DMS79 treated with DMSO at 0.1 percent for 48 hours (cell line): ENCODE measurements around the gene FILIP1.

ENCODE experiments used
- DNase-seq: peaks from one replicate; lab custom pipeline; 2025; lab: John Stamatoyannopoulos, UW

FILIP1 gene

DNA sequence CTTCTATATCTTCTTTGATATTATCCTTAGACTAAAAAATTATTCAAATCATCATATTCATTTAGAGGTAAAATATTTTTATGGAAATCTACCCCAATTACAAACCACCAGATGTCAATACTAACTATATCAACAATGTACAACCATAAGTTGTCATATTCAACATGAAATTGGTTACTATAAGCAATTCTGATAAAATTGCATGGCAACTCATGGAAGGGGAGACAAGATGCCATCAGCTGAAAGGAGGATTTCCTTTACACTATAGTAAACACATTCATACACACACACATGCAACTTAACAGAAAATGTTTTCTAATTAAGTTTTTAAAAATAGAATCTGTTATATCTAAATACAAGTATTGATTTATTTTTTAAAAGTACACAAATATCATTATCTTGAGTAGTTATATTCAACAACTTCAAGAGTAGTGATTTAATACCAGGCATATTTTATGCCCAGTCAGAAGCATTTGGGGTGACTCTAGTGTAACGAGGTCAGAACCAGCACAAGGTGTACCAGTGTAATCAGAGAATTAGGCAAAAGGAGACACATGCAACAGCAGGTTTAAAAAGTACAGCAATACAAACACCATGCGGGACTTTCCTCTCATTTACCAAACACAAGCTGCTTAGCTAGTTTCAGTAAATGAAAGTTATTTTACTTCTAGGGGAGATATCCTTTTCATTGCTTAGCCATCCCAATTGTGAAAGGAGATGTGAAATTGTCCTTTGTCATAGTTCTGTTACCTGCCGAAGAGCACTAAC lies 1.0 kb downstream of the FILIP1 start:
- no peak for DNase-seq

DNA sequence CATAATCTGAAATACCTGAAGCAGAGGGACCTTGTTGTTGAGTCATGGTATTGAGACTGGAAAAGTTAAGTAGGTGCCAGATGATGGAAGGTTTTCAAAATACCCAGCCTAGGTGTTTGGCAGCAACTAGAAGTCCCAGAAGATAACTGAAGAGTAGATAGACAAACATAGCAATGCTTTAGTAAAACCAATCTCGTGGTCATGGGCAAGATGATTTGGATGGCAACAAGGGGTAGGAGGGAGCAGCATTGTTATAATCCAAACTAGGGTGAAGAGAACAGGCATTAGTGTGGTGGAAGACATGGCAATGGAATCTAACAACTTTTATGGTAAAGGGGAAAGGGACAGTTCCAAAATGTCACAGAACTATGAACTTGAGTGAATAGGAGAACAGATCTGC lies 2.3 kb downstream of the FILIP1 start:
- DNase-seq: no peak

DNA sequence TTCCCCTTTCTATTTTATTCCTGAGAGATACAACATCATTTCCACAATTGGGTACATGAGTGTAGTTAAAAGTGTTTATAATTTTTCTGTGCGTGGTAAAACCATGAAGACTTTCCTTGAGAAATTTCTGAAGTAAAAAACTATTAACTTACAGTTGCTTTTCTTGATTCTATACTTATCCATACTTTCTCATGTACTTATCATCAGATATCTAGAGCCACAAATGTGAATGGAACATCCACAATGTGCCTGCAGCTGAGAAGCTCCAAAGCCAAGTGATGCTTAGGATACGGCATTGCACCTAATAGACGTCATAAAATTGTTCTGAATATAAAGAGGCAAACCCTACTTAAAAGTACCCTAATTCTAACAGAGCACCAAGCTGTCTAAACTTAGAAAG lies 2.9 kb downstream of the FILIP1 start:
- no peak for DNase-seq

DNA sequence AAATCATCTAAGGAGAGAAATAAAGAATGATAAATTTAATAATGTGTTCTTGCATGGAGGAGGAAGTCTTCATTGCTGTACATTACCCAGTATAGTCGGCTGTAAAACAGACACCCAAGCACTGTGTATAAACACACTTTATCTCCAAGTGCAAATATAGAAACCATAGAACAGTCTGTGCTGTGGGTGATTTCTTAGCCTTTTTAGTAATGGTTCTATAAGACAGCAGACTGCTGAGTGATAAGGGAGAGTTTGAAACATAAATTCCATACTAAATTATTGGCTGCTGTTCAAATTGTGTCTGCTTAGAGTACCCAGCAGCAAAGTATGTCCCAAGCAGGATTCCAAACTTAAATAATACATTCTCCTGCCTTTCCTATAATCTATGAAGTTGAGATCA lies 4.6 kb downstream of the FILIP1 start:
- no peak for DNase-seq

DNA sequence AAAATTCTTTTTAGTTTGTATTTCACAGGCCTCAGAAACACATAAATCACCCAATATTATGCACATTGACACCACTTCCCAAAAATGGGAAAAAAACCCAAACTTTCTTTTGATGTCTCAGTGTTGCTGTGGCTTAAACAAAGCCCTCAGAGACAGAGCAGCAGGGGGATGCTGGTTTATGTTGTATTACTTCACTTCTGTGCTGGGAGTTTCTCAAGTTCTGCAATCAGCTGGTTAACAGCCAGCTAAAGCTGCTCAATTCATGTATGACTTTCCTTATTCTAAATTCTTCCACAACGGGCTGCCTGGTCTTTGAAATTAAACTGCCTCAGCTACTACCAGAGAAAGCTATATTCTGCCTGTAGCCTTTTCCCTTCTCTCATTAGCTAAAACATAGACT lies 5.6 kb downstream of the FILIP1 start:
- DNase-seq: no peak

DNA sequence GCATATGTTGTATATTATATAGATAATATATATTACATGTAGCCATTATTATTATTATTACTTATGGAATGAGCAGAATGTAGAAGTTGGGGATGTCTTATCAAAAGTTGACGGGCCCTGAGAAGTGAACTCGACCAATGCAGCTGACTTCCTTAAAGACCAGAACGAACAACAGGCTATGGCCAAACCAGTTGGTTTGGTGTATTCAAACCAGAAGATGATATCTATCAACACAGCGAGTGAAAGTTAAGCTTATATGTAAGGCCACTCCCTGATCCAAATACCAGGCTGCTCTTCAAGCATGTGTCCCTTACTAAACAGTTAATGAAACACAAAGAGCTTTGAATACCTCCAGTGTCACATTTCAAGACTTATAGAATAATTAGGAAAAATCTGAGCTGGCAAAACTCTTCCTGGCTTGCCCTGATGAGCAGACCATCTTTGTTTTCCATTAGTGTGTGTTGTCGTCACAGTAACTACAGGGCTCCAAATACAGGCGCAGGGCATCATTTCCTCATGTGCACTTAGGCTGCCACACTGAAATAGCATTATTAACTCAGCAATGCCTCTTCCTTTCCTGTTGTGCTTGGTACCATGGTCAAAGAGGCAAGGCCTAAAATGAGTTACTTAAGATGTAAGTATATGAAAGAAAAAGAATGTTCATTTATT lies 6.6 kb downstream of the FILIP1 start:
- DNase-seq: no peak

DNA sequence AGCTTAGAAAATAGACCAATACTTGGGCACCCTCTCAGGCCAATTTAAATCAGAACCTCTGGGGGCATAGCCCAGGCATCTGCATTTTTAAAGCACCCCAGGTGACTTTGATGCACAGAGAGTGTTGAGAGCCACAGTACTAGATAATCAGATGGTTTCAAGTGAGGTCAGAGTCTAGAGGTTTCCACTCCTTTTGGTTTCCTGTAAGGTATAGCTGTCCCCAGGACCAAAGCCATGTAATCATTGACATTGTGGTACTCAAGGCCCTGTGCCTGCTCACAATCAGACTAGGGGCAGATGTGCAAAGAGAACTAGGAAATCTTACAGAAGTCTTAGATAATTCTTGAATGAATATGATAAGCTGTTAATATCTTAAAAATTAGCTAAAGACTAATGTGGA lies 9.1 kb downstream of the FILIP1 start:
- DNase-seq: no peak

DNA sequence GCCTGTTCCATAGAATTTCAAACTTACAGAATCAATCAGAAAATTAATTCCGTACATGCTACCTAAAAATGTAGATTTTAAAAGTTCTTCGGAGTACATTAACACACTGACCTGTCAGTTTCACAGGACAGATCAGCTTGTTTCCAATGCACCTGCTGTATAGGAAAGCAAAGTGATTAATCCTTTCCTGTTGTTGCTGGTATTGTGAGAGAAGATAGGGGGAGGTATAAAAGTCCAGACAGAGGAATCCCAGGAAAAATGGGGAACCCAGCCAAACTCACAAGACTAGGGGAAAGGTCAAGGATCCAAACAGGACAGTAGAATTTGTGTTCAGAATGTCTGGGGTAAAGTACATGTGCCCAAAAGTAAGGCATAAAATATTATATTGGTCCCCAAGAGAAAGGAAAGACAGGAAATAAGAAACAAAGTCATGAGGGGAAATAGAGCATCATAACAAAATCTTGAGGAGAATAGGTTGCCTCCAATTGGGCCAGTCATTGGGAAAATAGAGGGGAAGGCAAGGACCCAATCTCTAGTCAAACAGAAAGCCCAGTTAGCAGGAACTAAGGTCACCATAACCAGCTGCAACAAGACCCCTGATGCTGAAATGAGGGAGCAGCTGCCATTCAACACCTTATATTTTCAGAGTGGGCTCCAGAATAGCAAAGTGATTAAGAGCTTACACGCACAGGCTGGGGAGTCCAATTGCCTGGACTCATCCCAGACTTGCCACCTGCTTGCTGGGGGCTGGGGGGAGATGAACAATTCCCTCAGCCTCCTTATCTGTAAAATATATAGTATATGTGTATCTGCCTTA lies 10.3 kb downstream of the FILIP1 start:
- DNase-seq: no peak

DNA sequence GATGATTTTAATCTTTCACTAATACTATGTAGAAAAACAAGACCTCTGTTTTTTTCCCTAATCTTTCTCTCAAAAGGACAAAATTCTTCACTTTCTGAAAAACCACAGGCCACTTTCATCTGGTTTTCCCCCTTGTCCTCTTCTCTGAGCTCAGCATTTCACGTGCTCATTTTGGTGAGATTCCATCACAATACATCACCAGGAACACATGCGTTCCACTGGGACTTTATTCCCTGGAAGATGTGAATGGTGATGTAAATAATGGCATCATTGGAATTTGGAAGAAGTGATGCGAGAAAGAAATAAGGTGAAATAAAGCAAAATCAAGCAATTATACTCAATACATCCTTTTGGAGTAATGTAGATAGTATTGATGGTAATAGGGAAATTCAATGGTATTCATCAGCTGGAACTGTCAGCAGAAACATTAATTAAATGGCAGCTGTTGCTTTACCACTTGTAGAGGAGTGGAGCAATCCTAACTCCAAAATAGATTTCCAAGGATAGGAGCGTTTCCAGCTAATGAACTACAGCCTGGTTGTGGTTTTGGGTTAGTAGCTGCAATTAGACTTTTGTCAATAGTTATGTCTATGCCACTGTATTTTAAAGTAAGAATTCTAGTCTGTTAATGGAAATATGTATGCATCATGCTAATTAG lies 11.5 kb downstream of the FILIP1 start:
- DNase-seq: no peak

DNA sequence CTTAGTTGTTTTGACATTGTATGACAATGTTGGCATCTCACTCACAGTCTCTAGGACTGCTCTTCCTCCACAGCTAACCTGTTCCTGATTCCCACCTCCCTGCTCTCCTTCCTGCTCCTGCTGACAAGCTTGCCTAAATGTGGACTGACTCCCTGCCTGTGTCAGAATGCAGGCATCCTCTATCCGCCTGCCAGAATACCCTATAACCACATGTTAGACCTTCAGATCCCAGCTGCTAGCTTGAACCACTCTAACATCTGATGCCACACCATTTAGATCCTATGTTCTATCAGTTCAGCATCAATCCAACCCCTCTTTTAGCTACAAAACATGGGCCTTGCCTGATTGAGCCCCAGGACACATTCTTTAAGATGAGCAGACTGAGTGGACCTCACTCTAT lies 12.2 kb downstream of the FILIP1 start:
- DNase-seq: no peak

DNA sequence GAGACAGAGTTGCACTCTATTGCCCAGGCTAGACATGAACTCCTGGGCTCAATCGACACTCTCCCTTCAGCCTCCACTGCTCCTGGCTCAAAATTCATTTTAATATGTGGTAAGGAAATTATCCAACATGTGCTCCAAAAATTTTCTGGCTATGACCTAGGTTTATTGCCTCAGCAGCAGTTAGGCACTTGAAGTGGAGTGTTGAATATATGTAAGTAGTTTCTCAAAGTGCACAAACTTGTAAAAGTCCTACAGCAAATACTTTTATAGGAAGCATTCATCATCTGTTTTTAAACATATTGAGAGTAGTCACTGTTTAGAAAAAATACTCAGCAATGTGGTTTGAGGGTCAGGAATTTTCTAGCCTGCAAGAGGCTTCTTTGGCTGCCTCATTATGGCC lies 13.2 kb downstream of the FILIP1 start:
- DNase-seq: no peak

DNA sequence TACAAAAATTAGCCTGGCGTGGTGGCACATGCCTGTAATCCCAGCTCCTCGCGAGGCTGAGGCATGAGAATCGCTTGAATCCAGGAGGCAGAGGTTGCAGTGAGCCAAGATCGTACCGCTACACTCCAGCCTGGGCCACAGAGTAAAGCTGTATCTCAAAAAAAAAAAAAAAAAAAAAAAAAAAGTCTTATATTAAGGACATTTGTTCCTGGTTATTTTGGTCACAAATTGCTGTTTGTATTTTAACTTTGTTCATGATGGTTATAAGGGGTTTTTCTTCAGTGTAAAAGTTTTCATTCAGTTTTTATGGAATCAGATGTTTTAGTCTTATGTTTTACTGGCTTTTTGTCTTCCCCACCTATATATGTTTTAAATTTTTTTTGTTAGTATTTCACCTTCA lies 13.9 kb downstream of the FILIP1 start:
- DNase-seq: no peak

DNA sequence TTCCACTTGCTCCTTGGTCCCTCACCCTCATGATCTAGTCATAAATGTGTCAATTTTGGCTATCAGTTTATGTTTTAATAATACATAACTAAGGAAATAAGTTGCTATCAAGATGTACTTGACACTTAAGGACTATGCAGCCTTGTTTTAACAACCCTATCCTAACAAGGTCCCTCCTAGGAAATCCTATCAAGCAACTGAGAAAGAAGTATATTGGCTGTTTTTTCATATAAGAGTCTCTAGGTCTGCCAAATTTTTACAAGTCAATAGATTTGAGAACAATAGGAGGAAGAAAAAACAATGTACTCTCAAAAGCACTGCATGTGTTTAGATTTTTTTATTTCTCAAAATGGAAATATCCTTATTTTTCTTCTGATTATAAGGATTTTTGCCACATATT lies 14.7 kb downstream of the FILIP1 start:
- DNase-seq: no peak

DNA sequence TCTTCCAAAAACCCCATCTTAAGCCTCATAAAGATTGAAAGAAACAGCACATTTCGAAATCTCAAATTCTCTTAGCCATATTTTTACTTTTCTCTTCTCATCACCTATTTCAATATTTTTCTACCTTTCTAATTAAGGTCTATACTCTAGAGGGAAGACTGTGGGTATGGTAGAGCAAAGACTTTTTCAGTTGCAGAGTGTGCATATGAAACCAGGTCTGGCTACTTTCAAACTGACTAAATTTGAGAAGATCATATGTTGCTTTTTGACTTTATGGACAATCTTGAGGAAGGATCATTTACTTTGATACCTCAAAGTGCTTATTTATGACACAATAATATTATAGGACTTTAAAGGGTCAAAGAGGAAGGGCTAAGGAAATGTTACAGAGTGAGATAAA lies 20.7 kb downstream of the FILIP1 start:
- DNase-seq: no peak

DNA sequence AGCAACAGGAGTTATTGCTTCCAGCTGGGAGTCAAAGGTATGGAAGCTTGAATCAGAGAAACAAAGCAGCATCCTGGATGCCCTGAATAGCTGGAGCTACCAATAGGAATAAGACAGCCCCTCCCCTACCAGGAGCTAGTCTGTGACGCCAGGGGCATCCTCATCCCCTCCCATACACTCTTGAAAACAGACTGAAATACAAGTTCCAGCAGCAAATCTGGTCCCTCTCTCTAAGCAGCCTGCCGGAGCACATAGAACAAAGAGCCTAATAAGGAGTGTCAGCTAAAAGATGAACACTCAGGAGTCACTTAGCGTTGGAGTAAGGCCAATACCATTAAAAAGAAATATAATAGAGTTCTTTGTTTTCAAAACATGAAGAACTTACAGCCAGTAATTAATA lies 25.6 kb downstream of the FILIP1 start:
- no peak for DNase-seq

DNA sequence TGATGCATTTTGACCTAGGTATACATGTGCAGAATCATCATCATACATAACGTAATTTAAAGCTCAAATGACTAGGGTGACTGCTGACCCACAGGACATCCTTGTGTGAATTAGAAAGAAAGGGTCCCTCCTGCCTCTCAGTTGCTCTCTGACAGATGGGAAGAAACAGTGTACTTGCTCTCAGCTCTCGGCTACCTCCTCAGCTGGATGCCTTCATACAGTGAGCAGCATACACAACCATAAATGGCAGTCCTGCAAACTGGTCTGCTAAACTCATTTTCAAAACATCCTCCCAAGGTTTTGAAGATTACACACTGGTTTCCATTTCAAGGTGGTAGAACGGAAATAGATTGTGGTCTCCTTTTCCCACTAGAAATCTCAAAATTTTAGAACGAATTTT lies 26.3 kb downstream of the FILIP1 start:
- DNase-seq: no peak

DNA sequence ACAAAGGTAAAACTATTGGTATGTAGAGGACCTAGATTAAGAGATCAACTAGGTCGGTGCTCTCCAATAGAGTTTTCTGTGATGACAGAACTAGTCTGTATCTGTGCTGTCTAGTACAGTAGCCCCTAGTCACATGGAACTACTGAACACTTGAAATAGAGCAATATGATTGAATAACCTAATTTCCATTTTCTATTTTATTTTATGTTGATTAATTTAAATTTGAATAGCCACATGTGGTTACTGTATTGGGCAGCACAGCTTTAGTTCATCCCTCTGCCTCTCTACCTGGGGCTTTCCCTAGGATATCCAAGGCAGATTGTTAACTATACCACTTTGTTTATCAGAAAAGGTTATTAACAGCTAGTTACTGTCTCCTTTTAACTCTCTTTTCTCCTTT lies 27.0 kb downstream of the FILIP1 start:
- DNase-seq: no peak

DNA sequence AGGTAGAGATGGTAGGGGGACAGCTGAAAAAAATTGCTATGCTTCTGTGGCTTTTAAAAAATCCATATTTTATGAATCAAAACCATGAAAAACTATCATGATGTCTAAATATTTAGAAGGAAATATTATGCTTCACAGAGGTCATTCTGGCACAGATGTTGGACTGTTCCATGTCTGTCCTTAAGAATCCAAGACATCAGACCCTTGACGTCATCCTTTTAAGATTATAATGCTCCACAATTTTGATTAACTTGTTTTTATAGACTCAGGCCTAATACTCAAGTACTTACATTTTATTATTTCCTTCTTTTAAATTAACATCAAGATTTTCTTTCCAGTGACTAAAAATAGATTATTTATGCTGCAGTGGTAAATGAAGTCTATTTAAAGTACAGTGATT lies 29.7 kb downstream of the FILIP1 start:
- no peak for DNase-seq

DNA sequence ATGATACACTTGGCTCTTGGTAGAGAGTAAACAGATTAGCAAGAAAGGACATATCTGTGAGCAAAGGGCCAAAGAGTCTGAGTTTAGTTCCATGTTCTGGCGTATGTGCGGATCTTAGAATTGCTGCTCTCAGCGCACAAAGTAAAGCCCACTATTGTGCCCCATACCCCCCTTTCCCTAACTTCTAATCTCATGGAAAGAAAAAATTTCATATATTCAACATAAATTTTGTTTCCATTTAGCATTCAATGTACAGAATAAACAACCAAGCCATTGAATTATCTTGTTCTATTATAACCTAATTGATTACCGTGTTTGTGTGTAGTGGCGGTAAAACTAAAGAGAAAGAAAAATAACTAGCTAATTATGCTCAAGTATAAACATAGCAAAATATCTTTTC lies 30.5 kb downstream of the FILIP1 start:
- no peak for DNase-seq

DNA sequence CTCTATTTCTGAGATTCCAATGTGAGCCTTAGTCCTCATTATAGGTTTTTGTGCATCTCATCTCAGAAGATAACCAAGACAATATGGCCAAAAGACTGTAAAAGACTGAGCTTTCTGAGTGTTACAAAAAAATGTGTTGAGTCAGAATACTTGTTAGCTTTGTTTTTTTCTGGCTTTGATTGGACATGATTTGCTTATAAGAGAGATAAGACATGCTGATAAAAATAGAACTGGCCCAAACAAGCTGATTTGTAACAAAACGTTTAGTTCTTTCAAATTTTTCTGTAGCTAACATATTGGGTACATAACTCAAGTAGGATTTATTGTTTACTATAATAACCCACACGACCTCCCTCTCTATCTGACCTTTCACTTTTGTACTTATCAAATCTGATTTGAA lies 32.9 kb downstream of the FILIP1 start:
- no peak for DNase-seq

DNA sequence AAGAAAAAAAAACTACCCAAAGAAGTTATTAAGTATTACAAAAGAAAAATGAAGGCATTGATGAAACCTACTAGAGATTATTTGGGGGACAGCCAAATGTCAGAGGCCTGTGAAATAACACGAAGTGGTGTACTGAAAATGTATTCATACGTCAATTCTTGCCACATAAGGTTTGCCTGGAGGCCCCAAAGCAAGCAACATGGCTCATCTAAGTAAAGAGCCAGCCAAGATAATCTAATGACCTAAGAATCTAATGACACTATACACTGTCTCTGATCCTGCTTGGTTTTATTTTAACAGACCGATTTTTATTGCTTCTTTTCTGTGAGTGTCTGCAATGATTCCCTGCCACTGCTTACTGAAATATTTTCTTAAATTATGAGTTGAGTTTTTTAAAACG lies 34.7 kb downstream of the FILIP1 start:
- no peak for DNase-seq

DNA sequence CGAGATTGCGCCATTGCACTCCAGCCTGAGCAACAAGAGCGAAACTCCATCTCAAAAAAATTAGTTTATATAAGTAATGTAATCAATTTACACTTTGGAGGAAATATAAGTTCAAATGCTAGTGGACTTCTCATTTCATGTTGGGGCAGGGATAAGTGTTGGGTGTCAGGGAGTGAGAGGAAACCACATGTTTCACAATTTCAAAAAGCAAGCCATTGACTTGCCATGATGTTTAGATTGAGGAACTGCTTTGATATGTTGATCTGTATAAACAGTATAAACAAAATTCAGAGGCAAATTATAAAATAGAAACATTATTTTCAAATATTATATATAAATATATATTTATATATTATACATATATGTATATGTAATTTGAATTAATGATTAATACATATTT lies 42.7 kb downstream of the FILIP1 start:
- DNase-seq: no peak
